ENCODE results near the gene HSPA12A. TPM values are rescaled to one million over a fixed set of nuclear protein-coding genes. Genes with fewer than 3 reads are reported as not detected.

The HSPA12A gene
- total RNA-seq, 1 donor from 2014 or later = 13.7 TPM

GRCh38 chr10:116771959-116772585 lies 29.7 kb upstream of the HSPA12A start:
- no peak for TF ChIP-seq CTCF (IDR thresholded peaks at IDR 0.05; ENCODE audit: insufficient read depth, low read length, poor library complexity, severe bottlenecking)
- Histone ChIP-seq H3K4me3 (ENCODE audit: low read depth, low read length) (no peak overlapping the region), H3K36me3 (ENCODE audit: control insufficient read depth, insufficient read depth, low read length) (no peaks in the 10 kb centered on the region), H3K27me3 (ENCODE audit: control insufficient read depth, insufficient read depth, low read length) (no peaks in the 10 kb centered on the region)
- no peak for DNase-seq (ENCODE audit: low read depth)

- Histone ChIP-seq H3K36me3 (ENCODE audit: control insufficient read depth, insufficient read depth, low read length) (no peaks in the 10 kb centered on the region), H3K27me3 (ENCODE audit: control insufficient read depth, insufficient read depth, low read length) (no peaks in the 10 kb centered on the region), H3K4me3 (ENCODE audit: low read depth, low read length) (no peak overlapping the region)
- DNase-seq (ENCODE audit: low read depth) = no peak
- no peak for TF ChIP-seq CTCF (IDR thresholded peaks at IDR 0.05; ENCODE audit: insufficient read depth, low read length, poor library complexity, severe bottlenecking)
Observed at GRCh38 chr10:116771101-116771958, 29.0 kb upstream of the HSPA12A start.

DNA sequence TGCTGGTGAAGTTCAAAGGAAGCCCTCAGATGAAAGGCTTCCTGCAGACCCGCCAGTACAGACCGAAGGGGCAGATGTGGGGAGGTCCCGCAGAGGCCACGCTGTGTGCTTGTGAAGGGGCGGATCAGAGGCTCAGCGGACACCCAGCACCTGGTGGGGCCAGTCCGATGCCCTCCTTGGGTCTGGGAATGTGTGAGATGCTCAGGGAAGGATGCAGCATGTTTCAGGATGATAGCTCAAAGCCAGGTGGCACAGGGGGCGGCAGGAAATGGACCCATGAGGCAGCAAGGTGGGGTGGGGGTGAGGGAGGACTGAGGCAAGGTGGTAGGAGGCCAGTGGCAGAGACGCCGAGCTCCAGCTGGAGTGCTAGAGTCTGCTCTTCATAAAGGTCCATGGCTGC lies 27.9 kb upstream of the HSPA12A start:
- DNase-seq (ENCODE audit: low read depth) = no peak
- Histone ChIP-seq H3K27me3 (ENCODE audit: control insufficient read depth, insufficient read depth, low read length) (no peaks in the 10 kb centered on the region), H3K36me3 (ENCODE audit: control insufficient read depth, insufficient read depth, low read length) (no peaks in the 10 kb centered on the region), H3K4me3 (ENCODE audit: low read depth, low read length) (no peak overlapping the region)
- no peak for TF ChIP-seq CTCF (IDR thresholded peaks at IDR 0.05; ENCODE audit: insufficient read depth, low read length, poor library complexity, severe bottlenecking)

DNA sequence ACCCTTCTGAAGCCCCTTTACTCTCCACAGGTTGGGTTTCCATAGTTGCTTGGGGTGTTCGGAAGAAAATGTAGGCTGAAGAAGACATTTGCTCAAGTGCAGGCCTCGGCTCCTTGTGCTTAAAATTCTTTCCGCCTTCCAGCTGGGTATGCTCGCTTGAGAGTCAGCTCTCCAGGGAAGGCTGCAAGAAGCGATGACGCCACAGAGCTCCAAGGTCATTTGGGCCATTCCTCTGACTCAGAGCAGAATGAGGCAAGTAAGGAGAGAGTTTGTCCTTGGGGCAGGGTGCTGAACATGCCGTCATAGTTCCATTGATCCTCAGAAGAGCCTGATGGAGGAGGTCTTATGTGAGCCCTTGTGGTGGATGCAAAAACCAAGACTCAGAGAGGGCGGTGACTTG lies 27.4 kb upstream of the HSPA12A start:
- Histone ChIP-seq H3K27me3 (ENCODE audit: control insufficient read depth, insufficient read depth, low read length) (no peaks in the 10 kb centered on the region), H3K4me3 (ENCODE audit: low read depth, low read length) (no peak overlapping the region), H3K36me3 (ENCODE audit: control insufficient read depth, insufficient read depth, low read length) (no peaks in the 10 kb centered on the region)
- no peak for DNase-seq (ENCODE audit: low read depth)
- no peak for TF ChIP-seq CTCF (IDR thresholded peaks at IDR 0.05; ENCODE audit: insufficient read depth, low read length, poor library complexity, severe bottlenecking)

GRCh38 chr10:116769368-116769767 lies 27.0 kb upstream of the HSPA12A start:
- Histone ChIP-seq H3K27me3 (ENCODE audit: control insufficient read depth, insufficient read depth, low read length) (no peaks in the 10 kb centered on the region), H3K4me3 (ENCODE audit: low read depth, low read length) (no peak overlapping the region), H3K36me3 (ENCODE audit: control insufficient read depth, insufficient read depth, low read length) (no peaks in the 10 kb centered on the region)
- no peak for TF ChIP-seq CTCF (IDR thresholded peaks at IDR 0.05; ENCODE audit: insufficient read depth, low read length, poor library complexity, severe bottlenecking)
- no peak for DNase-seq (ENCODE audit: low read depth)

Measured in kidney epithelial cell (primary cell).